K562 (cell line): ENCODE results near the gene MBD5. TPM values are rescaled to one million over a fixed set of nuclear protein-coding genes. Genes with fewer than 3 reads are reported as not detected.
A peak's percentile ranks its signal among the peaks of the same experiment; 100 is the strongest.

ENCODE experiments used
- ATAC-seq: fragments of 200-7000 bp; cut with Tn5 transposase; 3 replicates; pipeline ENCODE4 v1.9.1; 2020; ENCODE audit warnings: moderate library complexity
- BruUV-seq: library from RNA; stranded (reverse); fragments of 400-500 nt; replicated peaks from 2 replicates; lab custom pipeline; 2021; lab: Mats Ljungman, UMichigan
- CTCF ChIA-PET: fragments of 300-600 bp; formaldehyde crosslinking; extraction: SDS; loops from one replicate; lab custom pipeline; 2021; ENCODE audit warnings: low intra/inter-chr PET ratio; lab: Yijun Ruan, JAX
- POLR2A ChIA-PET: fragments of 300-600, 350-650 bp; sonication (Branson Sonifier 250); formaldehyde crosslinking; extraction: SDS; loops from one replicate; lab custom pipeline; 2021; ENCODE audit warnings: antibody characterized with exemption, inconsistent platforms; lab: Yijun Ruan, JAX
- DNase-seq, 4 experiments: peaks; one replicate each; pipeline versions ENCODE4 v3.0.0 to v3.0.0-alpha.2; 2011 to 2018; ENCODE audit warnings: low spot score in 3 of 4, mixed read lengths in 3 of 4; ENCODE audit errors: extremely low read depth in 1 of 4
- FAIRE-seq: peaks from 2 replicates; lab custom pipeline; 2011; peaks lifted over from hg19 to GRCh38; lab: Jason Lieb, UNC
- H2AFZ ChIP-seq: 2 replicates; pipeline ENCODE4 v1.6.0; 2011; ENCODE audit warnings: low read depth, low read length, control low read depth, inconsistent platforms
- H3K27ac ChIP-seq: fragments of 200-600 bp; 3 replicates; pipeline ENCODE4 v1.8.0; 2011; ENCODE audit warnings: low read depth, mild to moderate bottlenecking, control low read depth, inconsistent platforms, low read length, moderate library complexity, mixed read lengths; ENCODE audit errors: extremely low read depth
- H3K27me3 ChIP-seq, 2 experiments: fragments of 300-600 bp in 1 of 2; 2 replicates in 1 of 2; 3 replicates in 1 of 2; pipeline versions ENCODE4 v1.6.0 to v1.8.0; 2011; ENCODE audit warnings: inconsistent platforms in 2 of 2, low read length in 2 of 2, mild to moderate bottlenecking in 1 of 2, mixed read lengths in 1 of 2, moderate library complexity in 1 of 2; ENCODE audit not compliant: control insufficient read depth in 2 of 2, insufficient read depth in 2 of 2
- H3K36me3 ChIP-seq: fragments of 300-600 bp; 3 replicates; pipeline ENCODE4 v1.8.0; 2011; ENCODE audit warnings: mild to moderate bottlenecking, low read length, inconsistent platforms; ENCODE audit not compliant: control insufficient read depth, insufficient read depth
- H3K4me1 ChIP-seq, 2 experiments: fragments of 200-600 bp in 1 of 2; replicated peaks in 1 of 2; 2 replicates in 1 of 2; 3 replicates in 1 of 2; pipeline versions ENCODE4 v1.5.1 to v1.8.0; 2011; ENCODE audit warnings: inconsistent platforms in 2 of 2, low read length in 2 of 2, mild to moderate bottlenecking in 1 of 2, mixed read lengths in 1 of 2, moderate library complexity in 1 of 2; ENCODE audit not compliant: control insufficient read depth in 2 of 2, insufficient read depth in 2 of 2
- H3K4me2 ChIP-seq: 2 replicates; pipeline ENCODE4 v1.6.1; 2011; ENCODE audit warnings: low read length, control low read depth, inconsistent platforms, mixed read lengths; ENCODE audit not compliant: insufficient read depth
- H3K4me3 ChIP-seq: fragments of 200-600 bp; sonication (generic), shearing (Covaris generic); 2 replicates; pipeline ENCODE4 v1.5.1; 2016; ENCODE audit warnings: control low read depth, inconsistent platforms
- H3K79me2 ChIP-seq: fragments of 200-600 bp; 3 replicates; pipeline ENCODE4 v1.8.0; 2011; ENCODE audit warnings: low read length, inconsistent platforms; ENCODE audit not compliant: control insufficient read depth, insufficient read depth
- H3K9ac ChIP-seq, 2 experiments: 2 replicates each; pipeline versions ENCODE4 v1.6.0 to v1.6.1; 2011; ENCODE audit warnings: low read depth in 2 of 2, low read length in 2 of 2, control low read depth in 1 of 2, inconsistent platforms in 1 of 2, mild to moderate bottlenecking in 1 of 2, mixed read lengths in 1 of 2; ENCODE audit not compliant: insufficient read depth in 1 of 2
- H3K9me1 ChIP-seq: one replicate; pipeline ENCODE4 v1.6.0; 2011; ENCODE audit warnings: inconsistent platforms, mild to moderate bottlenecking, low read length, moderate library complexity; ENCODE audit not compliant: control insufficient read depth, insufficient read depth
- H3K9me3 ChIP-seq: replicated peaks from 2 replicates; pipeline ENCODE4 v1.5.1; 2011; ENCODE audit warnings: low read depth, low read length, inconsistent platforms; ENCODE audit not compliant: control insufficient read depth, insufficient read depth
- H4K20me1 ChIP-seq: replicated peaks from 2 replicates; pipeline ENCODE4 v1.6.1; 2011; ENCODE audit warnings: low read length, inconsistent platforms, mixed read lengths; ENCODE audit not compliant: control insufficient read depth, insufficient read depth
- ADNP ChIP-seq: fragments of 200-800 bp; sonication (Bioruptor generic); IDR thresholded peaks from 2 replicates; pipeline ENCODE4 v1.6.1; 2016; ENCODE audit warnings: missing genetic modification characterization, missing compliant biosample characterization
- AFF1 ChIP-seq, 2 experiments: fragments of 450-650 bp; IDR thresholded peaks; 2 replicates each; pipeline ENCODE4 v1.6.1; 2018; ENCODE audit warnings: mild to moderate bottlenecking in 2 of 2, low read depth in 1 of 2; ENCODE audit not compliant: partially characterized antibody in 2 of 2
- DIDO1 ChIP-seq: fragments of 450-650 bp; IDR thresholded peaks from 2 replicates; pipeline ENCODE4 v1.6.1; 2016; ENCODE audit warnings: low read depth, missing biosample characterization, missing genetic modification characterization
- ESRRA ChIP-seq: fragments of 450-650 bp; IDR thresholded peaks from 2 replicates; pipeline ENCODE4 v1.6.1; 2014; ENCODE audit warnings: low read depth, mild to moderate bottlenecking, moderate library complexity, borderline replicate concordance
- GABPB2 ChIP-seq: fragments of 250-450 bp; sonication (Bioruptor Pico); conservative IDR thresholded peaks from 2 replicates; pipeline ENCODE4 v1.5.1; 2021; ENCODE audit warnings: mild to moderate bottlenecking
- GATA2 ChIP-seq: sonication (generic); formaldehyde crosslinking; IDR thresholded peaks from 2 replicates; pipeline ENCODE4 v1.4.0; 2020; ENCODE audit warnings: mild to moderate bottlenecking, missing genetic modification reagents
- LARP7 ChIP-seq: fragments of 450-650 bp; IDR thresholded peaks from 2 replicates; pipeline ENCODE4 v1.6.1; 2016
- NFATC3 ChIP-seq: fragments of 450-650 bp; IDR thresholded peaks from 2 replicates; pipeline ENCODE4 v1.6.1; 2017; ENCODE audit warnings: mild to moderate bottlenecking
- NFE2L1 ChIP-seq: fragments of 450-650 bp; IDR thresholded peaks from 2 replicates; pipeline ENCODE4 v1.6.1; 2016; ENCODE audit warnings: missing genetic modification characterization, low read depth, mild to moderate bottlenecking, missing compliant biosample characterization, moderate library complexity, borderline replicate concordance
- NR3C1 ChIP-seq: sonication (generic); formaldehyde crosslinking; IDR thresholded peaks from 2 replicates; pipeline ENCODE4 v1.8.1; 2022; ENCODE audit warnings: missing genetic modification reagents
- POLR2A ChIP-seq: fragments of 450-650 bp; conservative IDR thresholded peaks from 2 replicates; pipeline ENCODE4 v1.6.1; 2016
- POLR3G ChIP-seq: IDR thresholded peaks from 2 replicates; pipeline ENCODE4 v1.6.1; 2011; ENCODE audit not compliant: insufficient read length, insufficient replicate concordance; ENCODE audit errors: extremely low read depth
- PYGO2 ChIP-seq: fragments of 450-650 bp; IDR thresholded peaks from 2 replicates; pipeline ENCODE4 v1.6.1; 2016; ENCODE audit warnings: mild to moderate bottlenecking, missing genetic modification characterization, moderate library complexity, missing compliant biosample characterization
- SNIP1 ChIP-seq: fragments of 450-650 bp; IDR thresholded peaks from 2 replicates; pipeline ENCODE4 v1.7.1; 2017; ENCODE audit warnings: low read depth, mild to moderate bottlenecking
- SP1 ChIP-seq: sonication (generic); formaldehyde crosslinking; IDR thresholded peaks from 2 replicates; pipeline ENCODE4 v1.8.1; 2022; ENCODE audit warnings: mild to moderate bottlenecking, missing genetic modification reagents
- TRIM25 ChIP-seq: fragments of 450-650 bp; IDR thresholded peaks from 2 replicates; pipeline ENCODE4 v1.7.0; 2016; ENCODE audit warnings: borderline replicate concordance
- U2AF2 ChIP-seq: fragments of 200-400 bp; formaldehyde crosslinking; optimal IDR thresholded peaks from 2 replicates; pipeline ENCODE3; 2017; ENCODE audit warnings: low read depth, mild to moderate bottlenecking, low read length
- ZNF24 ChIP-seq: fragments of 450-650 bp; IDR thresholded peaks from 2 replicates; pipeline ENCODE4 v1.6.1; 2016
- ZNF436 ChIP-seq: fragments of 250-450, 450-650 bp; sonication (Bioruptor Pico); formaldehyde crosslinking; IDR thresholded peaks from 2 replicates; pipeline ENCODE4 v1.7.0; 2020; ENCODE audit warnings: mild to moderate bottlenecking
- WGBS: fragments of 100-300 bp; shearing (Covaris generic); methylation state at CpG from one replicate; pipeline ENCODE4 v1.1.6; 2016; ENCODE audit warnings: low coverage, mixed read lengths; ENCODE audit not compliant: insufficient coverage; ENCODE audit errors: missing lambda C conversion rate; 5-methylcytosine and 5-hydroxymethylcytosine counted together
- in situ Hi-C: fragments of 300-500 bp; cut with MboI; formaldehyde crosslinking; loops from 4 replicates; pipeline ENCODE4 v1.15.0; 2018; ENCODE audit warnings: inconsistent platforms, mixed read lengths
- intact Hi-C: fragments of 100-400 bp; cut with micrococcal nuclease; formaldehyde crosslinking; loops from 2 replicates; pipeline ENCODE4 v1.14.2; 2022
- polyA plus RNA-seq, 8 experiments: library from polyadenylated mRNA; depleted of rRNA in 4 of 8; stranded (reverse) in 5 of 8; unstranded in 3 of 8; fragments of >200 nt; fragmentation: Nextera tagmentation in 2 of 8; fragmentation: Illumina TruSeq in 1 of 8; extraction: Ambion mirVana in 2 of 8; extraction: Trizol in 1 of 8; gene quantifications; 2 replicates each; pipeline versions ENCODE4 v1.2.1 to v1.2.3, GENCODE V29; 2011 to 2014; ENCODE audit warnings: inconsistent platforms in 1 of 8, missing spikeins in 1 of 8
- total RNA-seq, 7 experiments: library from RNA; depleted of rRNA in 6 of 7; stranded (reverse); fragments of >200 nt in 6 of 7; fragmentation: Illumina TruSeq in 2 of 7; extraction: Trizol in 2 of 7; gene quantifications; 2 replicates each; pipeline versions ENCODE4 v1.2.1 to v1.2.3, GENCODE V29; 2011 to 2021; ENCODE audit warnings: low replicate concordance in 1 of 7

The MBD5 gene
- total and polyA plus RNA-seq, 9 of the 15 experiments (the other 6 are each of a cell fraction or from before 2014, with no cell fraction given), result 3.4 to 14.5 (median 9.0) TPM

- in situ Hi-C loops, result no loop called here
- H3K27me3 ChIP-seq, result peaks cover 0 to 1% of the 10 kb centered on the region in 2 experiments; a peak in 1 of 5 replicates
- no peaks in the 10 kb centered on the region for H4K20me1 ChIP-seq
- DNase-seq, result peak; percentile 67 to 87 (median 77)
- H3K9ac ChIP-seq, result peak overlapping the region in 1 of 2 experiments; percentile 21; a peak in 3 of 4 replicates
- peak; percentile 100 for ATAC-seq
- H3K9me1 ChIP-seq, result no peaks in the 10 kb centered on the region
- peak overlapping the region; percentile 75 for H3K4me2 ChIP-seq
- no peaks in the 10 kb centered on the region for H3K9me3 ChIP-seq
- BruUV-seq, result no TSS peak
- ChIA-PET POLR2A (interaction anchor here (0.6 to 1.9 kb wide), 4 partner anchors 12 to 489 kb away, joined by 4 to 8 read pairs (median 4); partner anchors contain the start of genes MBD5 and ORC4), CTCF (interaction anchor here (0.6 to 2.9 kb wide), 4 partner anchors 520 to 572 kb away, joined by 3 to 16 read pairs (median 4); no protein-coding TSS in a partner anchor)
- peak overlapping the region; percentile 31 for H3K4me3 ChIP-seq
- peaks cover 0 to 5% of the 10 kb centered on the region in 2 experiments; a peak in 1 of 5 replicates for H3K4me1 ChIP-seq
- WGBS, result 0% methylated on average over 13 of the region's 14 CpGs
- no peak overlapping the region for H3K27ac ChIP-seq
- H2AFZ ChIP-seq, result peak overlapping the region; percentile 85
- intact Hi-C loops, result loop anchor here (1.0 to 5.0 kb wide), 3 partner anchors 307 to 572 kb away; no protein-coding TSS in a partner anchor
- peak; percentile 94 for FAIRE-seq
- H3K36me3 ChIP-seq, result no peaks in the 10 kb centered on the region
- H3K79me2 ChIP-seq, result no peaks in the 10 kb centered on the region
- TF ChIP-seq ESRRA, result no peak
- no peak for TF ChIP-seq DIDO1 (tag)
- no peak for TF ChIP-seq NFE2L1
- TF ChIP-seq NR3C1, result no peak
- no peak for TF ChIP-seq ZNF436 (CRISPR knock-in tag)
- TF ChIP-seq TRIM25, result no peak
- no peak for TF ChIP-seq SP1
- no peak for TF ChIP-seq GATA2 (CRISPR knock-in tag)
- no peak for TF ChIP-seq POLR2A
- no peak for TF ChIP-seq PYGO2 (tag)
- no peak for TF ChIP-seq GABPB2
- TF ChIP-seq ADNP (tag), result no peak
- TF ChIP-seq POLR3G, result no peak
- TF ChIP-seq ZNF24, result peak; percentile 79
- no peak for TF ChIP-seq SNIP1
- TF ChIP-seq U2AF2, result no peak
- TF ChIP-seq AFF1 (IDR thresholded peaks at IDR 0.05; ENCODE audit: low read depth in 1 of 2, partially characterized antibody in 2 of 2), result no peak
- no peak for TF ChIP-seq NFATC3
- TF ChIP-seq LARP7, result no peak
Measured at GRCh38 chr2:148509288-148509902, 488.5 kb downstream of the MBD5 start.
